GM21825 (cell line): ENCODE results near the gene U2AF2.
A peak's percentile ranks its signal among the peaks of the same experiment; 100 is the strongest.

Source experiments
- ATAC-seq: cut with Tn5 transposase; IDR thresholded peaks from one replicate; pipeline ENCODE4 v1.9.1; 2021; ENCODE audit warnings: mild to moderate bottlenecking, moderate library complexity; ENCODE audit not compliant: unreplicated experiment

U2AF2 gene

DNA sequence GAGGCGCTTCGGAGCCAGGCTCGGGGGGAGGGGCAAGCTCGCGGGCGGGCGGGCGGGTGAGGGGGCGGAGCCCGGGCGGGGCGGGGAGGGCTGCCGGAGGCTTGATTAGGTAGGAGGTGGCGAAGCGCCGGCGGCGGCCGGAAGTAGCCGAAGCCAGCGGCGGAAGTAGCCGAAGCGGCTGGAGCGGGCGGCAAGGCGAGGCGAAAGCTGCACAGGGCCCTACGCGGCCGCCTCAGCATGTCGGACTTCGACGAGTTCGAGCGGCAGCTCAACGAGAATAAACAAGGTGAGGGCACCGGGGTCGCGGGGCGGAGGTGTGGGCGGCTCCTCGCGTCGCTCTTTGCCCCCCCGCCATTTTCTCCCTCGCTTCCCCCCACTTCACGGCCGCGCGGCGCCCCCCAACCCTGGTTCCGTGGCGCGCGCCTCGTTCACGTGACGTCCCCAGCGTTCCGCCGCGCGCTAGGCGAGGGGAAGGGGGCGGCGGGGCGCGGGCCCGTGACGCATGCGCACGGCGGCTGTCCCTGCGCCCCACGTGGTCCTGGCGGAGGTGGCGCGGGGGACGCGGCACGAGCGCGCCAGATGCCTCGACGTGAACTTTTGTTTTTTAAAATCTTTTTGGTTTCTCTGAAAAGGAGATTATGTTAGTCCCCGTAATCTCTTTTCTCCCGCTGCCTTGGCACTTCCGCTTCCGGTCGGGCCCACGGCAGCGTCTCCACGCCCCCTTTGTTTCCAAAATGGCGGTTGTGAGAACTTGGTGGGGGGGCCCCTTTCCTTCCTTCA is at the start of gene U2AF2:
Gene U2AF2, plus strand, starts transcription at position 168 of the 780 bp plus-strand sequence. Its CDS starts 70 bp downstream, at position 238.
- ATAC-seq = peak; percentile 29

DNA sequence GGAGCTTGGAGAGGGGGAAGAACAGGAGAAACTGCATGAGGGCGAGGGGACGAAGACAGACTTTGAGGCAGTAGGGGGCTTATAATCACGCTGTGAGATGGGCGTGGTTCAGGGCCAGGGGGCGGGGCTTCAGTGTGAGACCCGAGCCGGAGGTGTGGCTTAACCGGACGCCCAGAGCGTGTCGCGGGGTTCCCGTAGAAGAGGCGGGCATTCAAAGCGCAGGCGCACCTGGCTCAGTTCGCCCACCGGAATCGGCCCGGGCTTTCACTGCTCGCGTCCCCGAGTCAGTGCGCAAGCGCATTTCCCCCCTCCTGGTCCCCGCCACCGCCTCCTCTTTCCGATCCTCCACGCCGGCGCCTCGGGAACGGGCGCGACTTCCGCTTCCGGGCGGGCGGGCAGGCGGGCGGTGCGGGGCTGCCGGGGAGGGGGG is 49.6 kb upstream of the U2AF2 start:
- peak; percentile 51 for ATAC-seq

DNA sequence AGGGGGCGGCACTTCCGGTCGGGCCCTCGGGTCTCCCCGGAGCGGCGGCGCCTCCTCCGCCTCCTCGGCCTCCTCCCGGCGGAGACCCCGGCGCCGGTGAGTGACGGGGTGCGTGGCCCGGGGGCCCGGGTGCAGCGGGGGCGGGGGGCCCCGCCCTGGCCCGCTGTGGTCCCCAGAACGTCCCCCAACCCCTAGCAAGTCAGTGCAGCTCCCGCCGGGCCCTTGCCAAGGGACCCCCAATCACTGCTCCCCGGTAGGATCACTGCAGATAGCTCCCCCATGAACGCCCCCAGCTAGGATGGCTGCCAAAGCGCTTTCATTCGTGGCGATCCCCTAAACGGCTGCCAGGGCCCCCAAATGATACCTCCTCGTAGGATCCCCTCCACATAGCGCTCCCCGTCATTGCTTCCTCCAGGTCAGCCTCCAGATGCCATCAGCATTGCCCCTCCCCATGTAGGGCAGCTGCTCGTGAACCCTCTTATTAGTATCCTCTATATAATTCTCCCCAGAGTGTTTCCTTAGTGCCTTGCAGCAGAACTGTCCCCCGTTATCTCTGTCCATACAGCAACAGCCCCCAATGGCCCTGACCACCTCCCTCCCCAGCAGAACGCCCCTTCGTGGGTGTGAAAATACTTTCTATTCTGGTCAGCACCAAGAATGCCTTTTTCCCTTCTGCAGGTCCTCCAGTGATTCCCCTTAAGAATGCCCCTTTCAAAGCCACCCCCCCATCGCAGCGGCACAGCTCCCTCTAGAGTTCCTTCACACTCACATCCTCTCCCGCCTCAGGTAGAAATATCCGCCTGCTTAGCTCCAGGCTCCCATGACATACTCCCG is 49.0 kb upstream of the U2AF2 start, which contains the start of gene ZNF865:
Gene ZNF865, plus strand, starts transcription at position 11 of the 834 bp plus-strand sequence. CDS start 7,972 bp downstream, outside the sequence.
- peak; percentile 25 for ATAC-seq

DNA sequence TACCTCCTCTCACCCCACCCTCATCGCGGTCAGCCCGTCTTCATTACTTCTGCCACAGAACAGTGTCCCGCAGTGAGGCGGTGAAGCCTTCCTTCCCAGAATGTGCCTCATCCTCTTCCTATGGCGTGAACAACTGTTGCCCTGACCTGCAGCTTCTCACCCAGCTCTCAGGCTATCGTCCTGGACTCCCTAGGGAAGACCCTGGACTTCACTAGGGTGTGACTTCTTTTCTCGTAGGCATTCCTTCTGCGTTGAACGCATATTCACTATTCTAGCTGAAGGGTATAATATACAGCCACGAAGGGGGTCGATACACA is 48.4 kb upstream of the U2AF2 start:
- ATAC-seq = no peak

DNA sequence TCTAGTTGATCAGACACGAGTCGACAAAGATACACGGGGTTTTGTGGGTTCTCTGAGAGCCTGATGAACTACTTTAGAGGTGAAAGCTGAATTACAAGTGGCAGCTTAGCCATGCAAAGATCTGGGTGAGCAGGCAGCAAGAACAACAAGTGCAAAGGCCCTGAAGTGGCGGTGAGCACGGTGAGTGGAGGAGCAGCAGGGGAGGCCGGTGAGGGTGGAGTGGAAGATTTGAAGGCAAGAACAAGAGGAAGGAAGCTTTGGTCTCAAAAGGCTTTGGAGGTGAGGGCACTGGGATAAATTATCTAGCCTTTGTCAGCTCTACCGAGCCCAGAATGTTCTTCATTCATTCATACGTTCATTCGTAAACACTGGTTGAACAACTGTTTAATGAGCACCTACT is 48.0 kb upstream of the U2AF2 start:
- no peak for ATAC-seq

DNA sequence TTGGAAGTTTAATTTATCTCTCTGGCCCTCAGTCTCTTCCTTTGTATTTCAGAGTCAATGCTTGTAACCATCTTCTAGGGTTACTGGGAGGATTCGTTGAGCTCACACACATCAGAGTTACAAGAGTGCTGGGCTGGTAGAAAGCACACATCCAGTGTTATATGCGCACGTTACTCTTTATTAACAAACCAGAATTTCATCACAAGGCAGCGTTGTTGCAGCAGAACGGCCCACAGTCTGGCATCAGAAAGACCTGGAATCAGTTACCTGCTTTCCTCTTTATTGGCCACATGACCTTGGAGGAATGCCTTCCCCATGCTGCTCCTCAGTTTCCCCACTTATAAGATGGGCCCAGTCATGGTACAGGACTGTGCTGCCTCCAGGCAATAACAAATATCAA is 45.5 kb upstream of the U2AF2 start:
- ATAC-seq = no peak

DNA sequence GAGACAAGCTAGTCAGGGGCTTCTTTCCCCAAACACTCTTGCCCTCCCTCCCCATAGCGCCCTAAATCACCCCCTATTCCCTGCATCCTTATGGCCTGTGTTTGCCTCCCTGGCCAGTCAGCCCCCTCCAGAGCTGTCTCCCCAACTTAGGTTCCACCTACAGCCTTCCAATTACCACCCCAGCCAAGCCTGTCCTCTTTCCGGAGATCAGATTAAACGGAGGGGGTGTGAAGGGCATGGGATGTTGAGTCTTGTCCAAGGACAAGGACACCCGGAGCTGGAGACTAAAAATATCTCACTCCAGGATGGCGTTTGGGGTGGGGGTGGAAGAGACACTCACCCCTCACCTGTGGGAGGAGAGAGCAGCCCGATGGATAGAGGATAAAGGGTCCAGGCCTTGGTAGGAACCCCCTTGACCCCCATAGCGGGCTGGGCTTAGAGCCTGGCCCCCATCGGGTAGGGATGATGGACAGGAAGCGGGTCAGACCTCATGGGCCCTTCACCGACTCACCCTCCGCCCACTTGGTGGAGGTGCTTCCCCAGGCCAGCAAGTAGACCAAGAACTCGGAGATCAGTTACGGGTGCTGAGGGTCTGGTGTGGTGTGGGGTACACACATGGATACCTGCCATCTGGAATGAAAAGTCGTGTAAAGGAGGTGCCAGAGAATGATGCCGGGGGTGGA is 43.4 kb upstream of the U2AF2 start:
- ATAC-seq = no peak

DNA sequence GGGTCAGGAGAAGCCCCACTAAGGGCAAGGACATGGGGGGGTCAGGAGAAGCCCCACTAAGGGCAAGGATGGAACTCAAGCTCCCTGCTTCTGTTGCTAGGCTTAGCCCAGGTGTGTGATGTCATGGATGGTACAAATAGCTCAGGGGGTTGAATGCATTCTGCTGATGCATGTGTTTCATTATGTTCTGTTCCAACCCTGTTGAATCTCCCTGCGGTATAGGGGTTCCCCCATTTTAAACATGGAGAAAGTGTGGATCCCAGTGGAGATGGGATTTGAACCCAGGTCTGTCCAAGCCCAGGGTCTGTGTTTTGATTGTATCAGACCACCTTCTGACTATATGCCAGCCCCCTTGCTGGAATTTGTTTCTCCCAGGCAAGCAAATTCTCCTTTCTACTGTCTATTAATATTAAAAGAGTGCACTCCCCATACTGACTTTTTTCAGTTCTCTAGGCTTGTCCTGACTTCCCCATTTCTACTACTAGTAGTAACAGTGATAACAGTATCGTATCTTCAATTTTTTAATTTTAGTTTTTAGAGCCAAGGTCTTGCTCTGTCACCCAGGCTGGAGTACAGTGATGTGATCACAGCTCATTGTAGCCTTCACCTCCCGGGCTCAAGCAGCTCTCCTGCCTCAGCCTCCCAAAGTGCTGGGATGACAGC is 42.7 kb upstream of the U2AF2 start:
- ATAC-seq = no peak

DNA sequence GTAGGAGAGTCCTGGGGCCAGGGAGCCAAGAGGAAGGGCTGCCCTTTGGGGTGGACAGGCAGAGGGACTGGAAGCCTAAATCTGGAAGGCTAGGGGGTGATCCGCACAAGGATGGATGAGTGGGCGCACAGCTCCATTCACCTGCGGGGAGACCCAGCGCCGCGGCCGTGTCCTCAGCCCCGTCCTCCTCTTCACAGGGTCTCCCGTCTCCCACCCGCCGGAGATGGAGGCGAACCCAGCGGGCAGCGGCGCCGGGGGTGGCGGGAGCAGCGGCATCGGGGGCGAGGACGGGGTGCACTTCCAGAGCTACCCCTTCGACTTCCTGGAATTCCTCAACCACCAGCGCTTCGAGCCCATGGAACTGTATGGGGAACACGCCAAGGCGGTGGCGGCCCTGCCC is 41.4 kb upstream of the U2AF2 start:
- no peak for ATAC-seq

DNA sequence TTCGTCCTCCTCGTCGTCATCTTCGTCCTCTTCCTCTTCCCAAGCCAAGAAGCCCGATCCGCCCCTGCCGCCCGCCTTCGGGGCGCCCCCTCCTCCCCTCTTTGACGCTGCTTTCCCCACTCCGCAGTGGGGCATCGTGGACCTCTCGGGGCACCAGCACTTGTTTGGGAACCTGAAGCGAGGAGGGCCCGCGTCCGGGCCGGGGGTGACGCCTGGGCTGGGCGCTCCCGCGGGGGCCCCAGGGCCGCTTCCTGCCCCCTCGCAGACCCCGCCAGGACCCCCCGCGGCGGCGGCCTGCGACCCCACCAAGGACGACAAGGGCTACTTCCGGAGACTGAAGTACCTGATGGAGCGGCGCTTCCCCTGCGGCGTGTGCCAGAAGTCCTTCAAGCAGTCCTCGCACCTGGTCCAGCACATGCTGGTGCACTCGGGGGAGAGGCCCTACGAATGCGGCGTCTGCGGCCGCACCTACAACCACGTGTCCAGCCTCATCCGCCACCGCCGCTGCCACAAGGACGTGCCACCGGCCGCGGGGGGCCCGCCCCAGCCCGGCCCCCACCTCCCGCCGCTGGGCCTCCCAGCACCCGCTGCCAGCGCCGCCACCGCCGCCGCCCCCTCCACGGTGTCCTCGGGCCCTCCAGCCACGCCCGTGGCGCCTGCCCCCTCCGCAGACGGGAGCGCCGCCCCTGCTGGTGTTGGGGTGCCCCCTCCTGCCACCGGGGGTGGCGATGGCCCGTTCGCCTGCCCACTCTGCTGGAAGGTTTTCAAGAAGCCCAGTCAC is 40.7 kb upstream of the U2AF2 start:
- ATAC-seq = no peak

DNA sequence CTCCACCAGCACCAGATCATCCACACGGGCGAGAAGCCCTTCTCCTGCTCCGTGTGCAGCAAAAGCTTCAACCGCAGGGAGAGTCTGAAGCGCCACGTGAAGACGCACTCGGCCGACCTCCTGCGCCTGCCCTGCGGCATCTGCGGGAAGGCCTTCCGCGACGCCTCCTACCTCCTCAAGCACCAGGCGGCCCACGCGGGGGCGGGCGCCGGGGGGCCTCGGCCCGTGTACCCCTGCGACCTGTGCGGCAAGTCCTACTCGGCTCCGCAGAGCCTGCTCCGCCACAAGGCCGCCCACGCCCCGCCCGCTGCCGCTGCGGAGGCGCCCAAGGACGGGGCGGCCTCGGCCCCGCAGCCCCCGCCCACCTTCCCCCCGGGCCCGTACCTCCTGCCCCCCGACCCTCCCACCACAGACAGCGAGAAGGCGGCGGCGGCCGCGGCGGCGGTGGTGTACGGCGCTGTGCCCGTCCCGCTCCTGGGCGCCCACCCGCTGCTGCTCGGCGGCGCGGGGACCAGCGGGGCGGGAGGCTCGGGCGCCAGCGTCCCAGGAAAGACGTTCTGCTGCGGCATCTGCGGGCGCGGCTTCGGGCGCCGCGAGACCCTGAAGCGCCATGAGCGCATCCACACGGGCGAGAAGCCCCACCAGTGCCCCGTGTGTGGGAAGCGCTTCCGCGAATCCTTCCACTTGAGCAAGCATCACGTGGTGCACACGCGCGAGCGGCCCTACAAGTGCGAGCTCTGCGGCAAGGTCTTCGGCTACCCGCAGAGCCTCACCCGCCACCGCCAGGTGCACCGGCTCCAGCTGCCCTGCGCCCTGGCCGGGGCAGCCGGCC is 39.9 kb upstream of the U2AF2 start:
- no peak for ATAC-seq

DNA sequence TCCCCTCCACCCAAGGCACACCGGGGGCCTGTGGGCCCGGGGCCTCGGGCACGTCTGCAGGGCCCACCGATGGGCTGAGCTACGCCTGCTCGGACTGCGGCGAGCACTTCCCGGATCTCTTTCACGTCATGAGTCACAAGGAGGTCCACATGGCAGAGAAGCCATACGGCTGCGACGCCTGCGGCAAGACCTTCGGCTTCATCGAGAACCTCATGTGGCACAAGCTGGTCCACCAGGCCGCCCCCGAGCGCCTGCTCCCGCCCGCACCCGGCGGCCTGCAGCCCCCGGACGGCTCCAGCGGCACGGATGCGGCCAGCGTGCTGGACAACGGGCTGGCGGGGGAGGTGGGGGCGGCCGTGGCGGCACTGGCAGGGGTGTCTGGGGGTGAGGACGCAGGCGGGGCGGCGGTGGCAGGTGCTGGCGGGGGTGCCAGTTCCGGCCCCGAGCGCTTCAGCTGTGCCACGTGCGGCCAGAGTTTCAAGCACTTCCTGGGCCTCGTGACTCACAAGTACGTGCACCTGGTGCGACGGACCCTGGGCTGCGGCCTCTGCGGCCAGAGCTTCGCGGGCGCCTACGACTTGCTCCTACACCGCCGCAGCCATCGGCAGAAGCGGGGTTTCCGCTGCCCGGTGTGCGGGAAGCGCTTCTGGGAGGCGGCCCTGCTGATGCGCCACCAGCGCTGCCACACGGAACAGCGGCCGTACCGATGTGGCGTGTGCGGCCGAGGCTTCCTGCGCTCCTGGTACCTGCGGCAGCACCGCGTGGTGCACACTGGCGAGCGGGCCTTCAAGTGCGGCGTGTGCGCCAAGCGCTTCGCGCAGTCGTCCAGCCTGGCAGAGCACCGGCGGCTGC is 39.1 kb upstream of the U2AF2 start:
- no peak for ATAC-seq

DNA sequence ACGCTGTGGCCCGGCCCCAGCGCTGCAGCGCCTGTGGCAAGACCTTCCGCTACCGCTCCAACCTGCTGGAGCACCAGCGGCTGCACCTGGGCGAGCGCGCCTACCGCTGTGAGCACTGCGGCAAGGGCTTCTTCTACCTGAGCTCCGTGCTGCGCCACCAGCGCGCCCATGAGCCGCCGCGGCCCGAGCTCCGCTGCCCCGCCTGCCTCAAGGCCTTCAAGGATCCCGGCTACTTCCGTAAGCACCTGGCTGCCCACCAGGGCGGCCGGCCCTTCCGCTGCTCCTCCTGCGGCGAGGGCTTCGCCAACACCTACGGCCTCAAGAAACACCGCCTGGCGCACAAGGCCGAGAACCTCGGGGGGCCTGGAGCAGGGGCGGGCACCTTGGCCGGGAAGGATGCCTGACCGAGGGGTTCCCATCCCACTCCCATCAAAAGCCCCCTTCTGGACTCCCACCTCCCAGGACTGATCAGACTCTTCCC is 38.4 kb upstream of the U2AF2 start:
- ATAC-seq = no peak

DNA sequence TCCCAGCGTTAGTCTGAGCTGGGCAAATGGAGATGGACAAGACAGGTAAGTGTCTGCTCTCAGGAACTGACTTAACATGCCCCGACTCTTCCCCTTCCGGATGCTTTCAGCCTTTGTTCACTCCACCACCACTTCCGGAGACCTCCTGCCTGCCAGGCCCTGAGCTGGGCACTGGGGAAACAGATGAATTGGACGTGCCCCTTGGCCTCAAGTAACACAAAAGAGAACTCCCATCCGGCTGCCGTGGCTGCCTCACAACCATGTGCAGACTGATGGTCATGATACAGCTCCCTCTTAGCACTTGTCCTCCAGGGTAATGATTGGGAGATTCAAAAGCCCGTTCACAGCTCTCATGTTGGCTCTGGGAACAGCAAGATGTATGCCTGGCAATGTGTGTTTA is 37.4 kb upstream of the U2AF2 start:
- ATAC-seq = no peak

DNA sequence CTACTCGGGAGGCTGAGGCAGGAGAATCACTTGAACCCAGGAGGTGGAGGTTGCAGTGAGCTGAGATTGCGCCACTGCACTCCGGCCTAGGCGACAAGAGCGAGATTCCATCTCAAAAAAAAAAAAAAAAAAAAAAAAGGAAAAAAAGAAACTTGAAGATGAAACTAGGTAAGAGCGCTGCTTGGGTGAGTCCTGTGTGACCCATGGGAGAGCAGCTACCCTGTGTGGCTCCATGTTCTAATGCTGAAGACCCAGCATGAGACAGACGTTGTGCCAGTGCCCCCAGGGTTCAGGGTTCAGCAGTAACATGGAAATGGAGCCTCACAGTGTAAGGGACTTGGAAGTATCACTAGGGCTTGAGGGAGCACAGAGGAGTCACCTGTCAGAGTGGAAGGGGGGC is 36.4 kb upstream of the U2AF2 start:
- ATAC-seq = no peak

DNA sequence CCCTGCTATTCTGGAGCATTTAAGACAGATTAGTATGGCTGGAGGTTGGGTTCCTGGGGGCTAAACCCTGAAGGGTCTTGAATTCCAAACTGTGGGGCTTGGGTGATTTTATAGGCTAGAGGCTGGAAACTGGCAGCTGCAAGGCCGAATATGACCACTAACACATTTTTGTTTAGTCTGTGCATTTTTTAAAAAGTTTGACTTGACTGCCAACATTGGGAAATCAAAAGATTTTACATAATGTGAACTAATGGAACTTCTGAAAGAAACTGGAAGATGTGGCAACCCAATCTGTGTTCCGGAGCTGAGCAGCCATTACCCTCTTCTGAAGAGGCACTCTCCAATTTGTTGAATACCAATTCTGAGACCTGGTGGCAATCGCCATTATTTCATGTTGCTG is 35.5 kb upstream of the U2AF2 start:
- no peak for ATAC-seq

DNA sequence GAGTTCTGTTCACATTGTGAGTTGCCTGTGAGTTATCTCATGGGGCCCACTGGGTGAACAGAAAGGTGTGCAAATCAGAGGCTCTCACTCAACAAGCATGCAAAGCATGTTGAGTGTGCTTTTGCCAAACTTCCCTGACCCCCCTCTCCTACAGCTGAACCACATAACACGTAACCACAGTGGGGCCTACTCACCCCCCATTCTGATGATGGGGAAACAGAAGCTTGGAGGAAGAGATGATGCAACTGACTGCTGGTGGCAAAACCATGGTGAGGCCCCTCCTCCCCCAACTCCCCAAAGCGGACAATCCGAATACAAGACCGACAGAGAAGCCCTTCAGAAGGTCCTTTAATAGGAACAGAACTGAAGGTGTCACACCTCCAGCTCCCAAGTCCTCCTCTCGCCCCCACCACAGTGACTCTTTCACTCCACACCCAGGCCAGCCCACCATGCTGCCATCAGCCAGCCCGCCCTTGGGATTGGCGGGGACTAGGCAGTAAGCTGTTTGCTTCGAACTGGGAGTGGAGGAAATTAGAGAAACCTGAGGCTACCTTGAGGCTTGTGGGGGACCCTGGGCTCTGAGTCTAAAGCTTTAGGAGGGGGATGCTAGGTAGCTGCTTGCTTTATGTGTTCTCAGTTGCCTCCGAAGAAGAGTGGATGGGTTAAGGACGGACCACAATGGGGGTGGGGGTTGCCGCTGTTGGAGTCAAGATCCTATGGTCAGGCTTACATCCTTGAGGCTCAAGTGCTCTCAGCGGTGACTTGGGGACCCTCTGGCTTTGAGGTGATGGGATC is 34.2 kb upstream of the U2AF2 start:
- no peak for ATAC-seq
